ENCODE data around the gene CGREF1. TPM values are rescaled to one million over a fixed set of nuclear protein-coding genes. Genes with fewer than 3 reads are reported as not detected.

The CGREF1 gene
- polyA plus RNA-seq, 1 of the 3 experiments (the other 2 are of a cell fraction): 18.3 TPM

DNA sequence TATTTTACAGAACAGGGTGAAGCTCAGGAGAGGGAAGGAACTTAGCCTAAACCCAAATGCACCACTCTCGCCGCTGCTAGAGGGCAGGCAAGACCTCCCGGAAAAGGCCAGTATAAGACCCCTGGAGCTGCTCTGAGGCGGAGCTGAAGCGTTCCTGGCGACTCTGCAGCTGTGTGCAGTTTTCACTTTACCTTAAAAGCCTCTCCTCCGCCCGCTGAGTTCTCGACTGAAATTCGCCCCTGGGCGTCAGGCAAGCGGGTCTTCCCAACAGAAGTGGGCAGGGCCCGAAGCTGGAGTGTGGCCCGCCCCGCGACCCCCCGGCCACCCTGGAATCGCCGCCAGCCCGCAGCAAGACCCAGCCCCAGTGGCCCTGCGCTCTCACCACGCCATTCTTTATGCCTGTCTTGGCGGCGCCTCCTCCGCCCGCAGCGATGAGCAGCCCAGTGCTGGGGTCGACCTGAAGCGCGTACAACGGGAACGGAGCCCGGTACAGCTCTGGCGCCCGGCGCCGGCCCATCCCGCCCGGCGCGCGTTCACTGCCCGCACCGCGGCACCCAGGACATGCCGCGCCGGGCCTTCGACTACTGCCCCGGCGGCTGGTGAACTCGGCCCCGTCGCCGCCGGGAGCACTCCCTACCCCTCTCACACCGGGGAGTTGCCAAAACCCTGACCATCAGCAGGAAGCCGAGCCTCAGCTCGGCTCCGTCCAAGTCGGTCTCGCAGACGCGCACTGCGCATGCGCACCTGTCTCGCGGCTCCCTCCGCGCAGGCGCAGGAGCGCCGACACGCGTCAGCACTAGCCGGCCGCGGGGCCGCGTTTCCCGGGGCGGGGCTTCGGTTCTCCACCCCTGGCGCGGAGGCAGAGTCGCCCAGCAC is 15.2 kb upstream of the CGREF1 start, which contains the start of gene PREB:
Gene PREB (minus strand): TSS at position 732 of the 876 bp plus-strand sequence. CDS start 215 bp downstream, at position 517.
- peaks cover 9% of the 10 kb centered on the region; the same call in 1 of the 2 replicates for H4K20me1 ChIP-seq (ENCODE audit: insufficient read depth)
- no peaks in the 10 kb centered on the region for H3F3A ChIP-seq (replicated peaks; ENCODE audit: insufficient read depth)
- 0 out of 2 replicates have a peak, but pooled peaks cover 1% of the 10 kb centered on the region for H3K27me3 ChIP-seq (ENCODE audit: insufficient read depth)
- H3K4me2 ChIP-seq: peak within 1 kb of the TSS; percentile 91
- ChIA-PET POLR2A (interaction anchor here (0.6 to 2.6 kb wide), 8 partner anchors 10 to 73 kb away, joined by 3 to 18 read pairs (median 4); partner anchors contain the start of genes ABHD1, CGREF1 and KHK), CTCF (interaction anchor here (0.8 to 6.3 kb wide), 24 partner anchors 9 to 173 kb away, joined by 3 to 43 read pairs (median 4); partner anchors contain the start of genes ABHD1, CGREF1, EMILIN1 and TCF23)
- H3K4me1 ChIP-seq (ENCODE audit: control insufficient read depth in 1 of 2, insufficient read depth in 2 of 2, low read depth in 1 of 2, low read length in 1 of 2): peaks cover 7 to 14% of the 10 kb centered on the region in 2 experiments; a peak in 3 of 4 replicates
- H2AFZ ChIP-seq (ENCODE audit: low read depth): peak within 1 kb of the TSS; percentile 88
- peak within 1 kb of the TSS; percentile 55 to 71; a peak in 3 of 4 replicates for H3K27ac ChIP-seq (ENCODE audit: low read depth in 2 of 2, low read length in 1 of 2)
- H3K9me2 ChIP-seq: no peaks in the 10 kb centered on the region
- peak within 1 kb of the TSS; percentile 83 for H3K9ac ChIP-seq
- peaks cover 9 to 32% of the 10 kb centered on the region in 2 experiments for H3K36me3 ChIP-seq (replicated peaks in 1 of 2; ENCODE audit: control insufficient read depth in 1 of 2, insufficient read depth in 2 of 2, low read length in 1 of 2)
- peak; percentile 100 for DNase-seq
- WGBS (ENCODE audit: low lambda C conversion rate): 3% methylated on average over 26 of the region's 86 CpGs
- H3K9me3 ChIP-seq: no peaks in the 10 kb centered on the region
- H3K79me2 ChIP-seq (ENCODE audit: insufficient read depth): peaks cover 21% of the 10 kb centered on the region
- peak within 1 kb of the TSS; percentile 94 to 97 for H3K4me3 ChIP-seq (ENCODE audit: low read depth in 2 of 2, low read length in 1 of 2)
- TF ChIP-seq GATA2 (CRISPR knock-in tag; IDR thresholded peaks at IDR 0.05): no peak
- no peak for TF ChIP-seq RXRA (IDR thresholded peaks at IDR 0.05; ENCODE audit: borderline replicate concordance, low read depth)
- no peak for TF ChIP-seq NFIC (IDR thresholded peaks at IDR 0.05; ENCODE audit: borderline replicate concordance)
- TF ChIP-seq, protein P1, sequence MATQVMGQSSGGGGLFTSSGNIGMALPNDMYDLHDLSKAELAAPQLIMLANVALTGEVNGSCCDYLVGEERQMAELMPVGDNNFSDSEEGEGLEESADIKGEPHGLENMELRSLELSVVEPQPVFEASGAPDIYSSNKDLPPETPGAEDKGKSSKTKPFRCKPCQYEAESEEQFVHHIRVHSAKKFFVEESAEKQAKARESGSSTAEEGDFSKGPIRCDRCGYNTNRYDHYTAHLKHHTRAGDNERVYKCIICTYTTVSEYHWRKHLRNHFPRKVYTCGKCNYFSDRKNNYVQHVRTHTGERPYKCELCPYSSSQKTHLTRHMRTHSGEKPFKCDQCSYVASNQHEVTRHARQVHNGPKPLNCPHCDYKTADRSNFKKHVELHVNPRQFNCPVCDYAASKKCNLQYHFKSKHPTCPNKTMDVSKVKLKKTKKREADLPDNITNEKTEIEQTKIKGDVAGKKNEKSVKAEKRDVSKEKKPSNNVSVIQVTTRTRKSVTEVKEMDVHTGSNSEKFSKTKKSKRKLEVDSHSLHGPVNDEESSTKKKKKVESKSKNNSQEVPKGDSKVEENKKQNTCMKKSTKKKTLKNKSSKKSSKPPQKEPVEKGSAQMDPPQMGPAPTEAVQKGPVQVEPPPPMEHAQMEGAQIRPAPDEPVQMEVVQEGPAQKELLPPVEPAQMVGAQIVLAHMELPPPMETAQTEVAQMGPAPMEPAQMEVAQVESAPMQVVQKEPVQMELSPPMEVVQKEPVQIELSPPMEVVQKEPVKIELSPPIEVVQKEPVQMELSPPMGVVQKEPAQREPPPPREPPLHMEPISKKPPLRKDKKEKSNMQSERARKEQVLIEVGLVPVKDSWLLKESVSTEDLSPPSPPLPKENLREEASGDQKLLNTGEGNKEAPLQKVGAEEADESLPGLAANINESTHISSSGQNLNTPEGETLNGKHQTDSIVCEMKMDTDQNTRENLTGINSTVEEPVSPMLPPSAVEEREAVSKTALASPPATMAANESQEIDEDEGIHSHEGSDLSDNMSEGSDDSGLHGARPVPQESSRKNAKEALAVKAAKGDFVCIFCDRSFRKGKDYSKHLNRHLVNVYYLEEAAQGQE (IDR thresholded peaks at IDR 0.05; ENCODE audit: low read depth, low read length): no peak
- peak; percentile 38; the same call in 1 of the 2 replicates for TF ChIP-seq MXI1 (IDR thresholded peaks at IDR 0.05; ENCODE audit: low read depth, low read length)
- no peak for TF ChIP-seq RFX5 (IDR thresholded peaks at IDR 0.05; ENCODE audit: low read length)
- no peak for TF ChIP-seq RCOR1 (IDR thresholded peaks at IDR 0.05; ENCODE audit: low read length)
- TF ChIP-seq FOXJ3 (CRISPR knock-in tag; IDR thresholded peaks at IDR 0.05): no peak
- TF ChIP-seq TCF12 (IDR thresholded peaks at IDR 0.05): no peak
- no peak for TF ChIP-seq MEF2A (IDR thresholded peaks at IDR 0.05; ENCODE audit: borderline replicate concordance, low read depth)
- TF ChIP-seq ELF1 (IDR thresholded peaks at IDR 0.05): no peak
- no peak for TF ChIP-seq EP300 (IDR thresholded peaks at IDR 0.05; ENCODE audit: borderline replicate concordance in 1 of 2, low read depth in 1 of 2, low read length in 1 of 2)
- TF ChIP-seq, protein P2, sequence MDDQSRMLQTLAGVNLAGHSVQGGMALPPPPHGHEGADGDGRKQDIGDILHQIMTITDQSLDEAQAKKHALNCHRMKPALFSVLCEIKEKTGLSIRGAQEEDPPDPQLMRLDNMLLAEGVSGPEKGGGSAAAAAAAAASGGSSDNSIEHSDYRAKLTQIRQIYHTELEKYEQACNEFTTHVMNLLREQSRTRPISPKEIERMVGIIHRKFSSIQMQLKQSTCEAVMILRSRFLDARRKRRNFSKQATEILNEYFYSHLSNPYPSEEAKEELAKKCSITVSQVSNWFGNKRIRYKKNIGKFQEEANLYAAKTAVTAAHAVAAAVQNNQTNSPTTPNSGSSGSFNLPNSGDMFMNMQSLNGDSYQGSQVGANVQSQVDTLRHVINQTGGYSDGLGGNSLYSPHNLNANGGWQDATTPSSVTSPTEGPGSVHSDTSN (IDR thresholded peaks at IDR 0.05): no peak
- no peak for TF ChIP-seq JUND (IDR thresholded peaks at IDR 0.05)
- TF ChIP-seq RAD21 (IDR thresholded peaks at IDR 0.05; ENCODE audit: low read length): peak; percentile 51
- no peak for TF ChIP-seq USF1 (IDR thresholded peaks at IDR 0.05; ENCODE audit: borderline replicate concordance, low read depth)
- peak; percentile 88 for TF ChIP-seq POLR2AphosphoS5 (IDR thresholded peaks at IDR 0.05; ENCODE audit: low read depth, low read length)
- no peak for TF ChIP-seq FOSL2 (IDR thresholded peaks at IDR 0.05; ENCODE audit: borderline replicate concordance, low read depth)
- peak; percentile 42; the same call in 1 of the 2 replicates for TF ChIP-seq SIN3A (IDR thresholded peaks at IDR 0.05; ENCODE audit: borderline replicate concordance, low read depth, low read length)
- peak; percentile 24; the same call in 1 of the 2 replicates for TF ChIP-seq SMC3 (IDR thresholded peaks at IDR 0.05; ENCODE audit: low read depth, low read length)
- TF ChIP-seq IRF3 (IDR thresholded peaks at IDR 0.05; ENCODE audit: low read depth, low read length): no peak
- peak; percentile 97 for TF ChIP-seq YY1 (IDR thresholded peaks at IDR 0.05; ENCODE audit: low read depth)
- peak; percentile 100 for TF ChIP-seq NRF1 (IDR thresholded peaks at IDR 0.05; ENCODE audit: low read depth, low read length)
- no peak for TF ChIP-seq CHD2 (IDR thresholded peaks at IDR 0.05; ENCODE audit: low read length, partially characterized antibody)
- TF ChIP-seq, protein P3, sequence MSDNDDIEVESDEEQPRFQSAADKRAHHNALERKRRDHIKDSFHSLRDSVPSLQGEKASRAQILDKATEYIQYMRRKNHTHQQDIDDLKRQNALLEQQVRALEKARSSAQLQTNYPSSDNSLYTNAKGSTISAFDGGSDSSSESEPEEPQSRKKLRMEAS (IDR thresholded peaks at IDR 0.05; ENCODE audit: low read depth): peak; percentile 27; the same call in 1 of the 2 replicates
- no peak; the same call in 1 of the 2 replicates for TF ChIP-seq GABPA (IDR thresholded peaks at IDR 0.05; ENCODE audit: low read depth)
- TF ChIP-seq TEAD4 (IDR thresholded peaks at IDR 0.05; ENCODE audit: borderline replicate concordance, insufficient read depth): no peak
- TF ChIP-seq FOXM1 (IDR thresholded peaks at IDR 0.05; ENCODE audit: low read depth): no peak

All from SK-N-SH (cell line).